VCaP (cell line): ENCODE measurements around the gene PNMA8C.
"Not testable (repeated sequence)": the region's sequence is repeated elsewhere in the genome, so short reads cannot be mapped to it uniquely, and the experiment has no call there.

ENCODE experiments used
- H3K27ac ChIP-seq: fragments of 450-650 bp; 2 replicates; pipeline ENCODE4 v1.5.1; 2017
- TF ChIP-seq, protein P1 (sequence below): fragments of 450-650 bp; conservative IDR thresholded peaks from 2 replicates; pipeline ENCODE4 v1.5.1; 2017; ENCODE audit warnings: mild to moderate bottlenecking, moderate library complexity

PNMA8C gene

DNA sequence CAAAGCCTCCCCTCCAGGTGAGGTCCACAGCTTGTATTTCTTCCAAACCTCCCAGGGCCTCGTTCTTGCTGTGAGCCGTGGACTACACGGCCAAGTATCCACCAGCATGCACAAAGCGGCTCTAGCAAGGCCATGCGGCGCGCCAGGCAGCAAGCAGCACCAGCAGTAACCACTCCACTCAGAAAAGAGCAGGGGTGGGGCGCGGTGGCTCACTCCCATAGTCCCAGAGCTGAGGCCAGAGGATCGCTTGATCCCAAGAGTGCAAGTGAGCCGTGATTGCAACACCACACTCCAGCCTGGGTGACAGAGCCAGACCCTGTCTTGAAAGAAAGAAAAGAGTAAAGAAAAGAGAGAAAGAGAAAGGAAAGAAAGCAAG lies 20.1 kb downstream of the PNMA8C start:
- TF ChIP-seq, protein P1, sequence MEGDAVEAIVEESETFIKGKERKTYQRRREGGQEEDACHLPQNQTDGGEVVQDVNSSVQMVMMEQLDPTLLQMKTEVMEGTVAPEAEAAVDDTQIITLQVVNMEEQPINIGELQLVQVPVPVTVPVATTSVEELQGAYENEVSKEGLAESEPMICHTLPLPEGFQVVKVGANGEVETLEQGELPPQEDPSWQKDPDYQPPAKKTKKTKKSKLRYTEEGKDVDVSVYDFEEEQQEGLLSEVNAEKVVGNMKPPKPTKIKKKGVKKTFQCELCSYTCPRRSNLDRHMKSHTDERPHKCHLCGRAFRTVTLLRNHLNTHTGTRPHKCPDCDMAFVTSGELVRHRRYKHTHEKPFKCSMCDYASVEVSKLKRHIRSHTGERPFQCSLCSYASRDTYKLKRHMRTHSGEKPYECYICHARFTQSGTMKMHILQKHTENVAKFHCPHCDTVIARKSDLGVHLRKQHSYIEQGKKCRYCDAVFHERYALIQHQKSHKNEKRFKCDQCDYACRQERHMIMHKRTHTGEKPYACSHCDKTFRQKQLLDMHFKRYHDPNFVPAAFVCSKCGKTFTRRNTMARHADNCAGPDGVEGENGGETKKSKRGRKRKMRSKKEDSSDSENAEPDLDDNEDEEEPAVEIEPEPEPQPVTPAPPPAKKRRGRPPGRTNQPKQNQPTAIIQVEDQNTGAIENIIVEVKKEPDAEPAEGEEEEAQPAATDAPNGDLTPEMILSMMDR = no peak
- H3K27ac ChIP-seq = no peak overlapping the region

DNA sequence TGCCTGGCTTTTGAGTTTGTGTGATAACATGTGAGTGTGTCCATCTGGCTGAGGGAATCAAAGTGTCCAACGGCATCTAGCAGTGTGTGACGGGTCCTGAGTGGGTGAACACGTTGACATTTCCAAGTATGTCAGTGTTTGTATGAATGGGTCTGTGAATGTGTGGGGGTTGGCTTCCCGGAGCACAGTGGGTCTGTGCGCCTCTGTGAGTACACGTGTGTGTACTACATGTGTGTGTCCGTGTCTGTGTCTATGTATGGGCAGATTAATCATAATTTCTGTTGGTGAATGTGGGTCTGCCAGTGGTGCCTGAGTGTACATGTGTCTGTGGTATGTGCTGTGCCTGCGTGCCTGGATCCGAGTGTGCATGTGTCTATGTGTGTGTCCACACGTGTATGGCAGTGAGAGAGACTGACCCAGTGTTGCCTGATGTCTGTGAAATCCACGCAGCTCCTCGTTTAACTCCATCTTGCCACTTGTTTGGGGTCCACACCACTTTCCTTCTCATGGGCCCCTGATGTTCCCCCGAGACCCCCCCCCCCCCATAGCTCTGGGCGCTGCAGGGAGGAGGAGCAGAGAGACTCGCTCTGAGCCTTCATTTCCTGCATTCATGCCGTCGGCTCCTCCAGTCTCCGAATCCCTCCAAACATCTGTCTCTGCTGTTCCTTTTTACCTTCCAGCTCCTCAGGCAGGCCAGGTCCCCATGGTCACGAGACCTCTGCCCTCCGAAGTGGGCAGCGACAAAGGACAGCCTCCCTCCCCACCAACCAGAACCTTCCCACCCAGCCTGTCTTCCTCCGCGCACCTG lies 20.7 kb downstream of the PNMA8C start:
- no peak overlapping the region for H3K27ac ChIP-seq
- TF ChIP-seq, protein P1 = no peak

DNA sequence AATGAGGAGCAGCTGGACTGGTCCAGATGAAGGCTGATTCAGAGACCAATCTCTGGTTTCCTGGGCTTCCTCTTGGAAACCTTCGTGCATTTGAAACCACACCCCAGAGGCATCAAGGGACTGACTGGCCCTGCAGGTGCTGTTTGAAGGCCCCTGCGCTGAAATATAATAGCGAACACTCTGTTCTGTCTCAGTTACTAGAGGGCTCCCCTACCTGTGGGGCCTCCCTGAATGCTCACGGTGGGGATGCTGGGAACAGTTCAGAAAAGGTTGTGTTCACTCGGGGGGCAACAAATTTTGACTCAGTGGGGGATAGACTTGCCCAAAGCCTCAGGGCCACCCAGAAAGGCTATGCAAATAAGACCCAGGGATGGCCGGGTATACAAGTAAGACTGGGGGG lies 21.8 kb downstream of the PNMA8C start:
- TF ChIP-seq, protein P1 = no peak
- H3K27ac ChIP-seq = no peak overlapping the region

DNA sequence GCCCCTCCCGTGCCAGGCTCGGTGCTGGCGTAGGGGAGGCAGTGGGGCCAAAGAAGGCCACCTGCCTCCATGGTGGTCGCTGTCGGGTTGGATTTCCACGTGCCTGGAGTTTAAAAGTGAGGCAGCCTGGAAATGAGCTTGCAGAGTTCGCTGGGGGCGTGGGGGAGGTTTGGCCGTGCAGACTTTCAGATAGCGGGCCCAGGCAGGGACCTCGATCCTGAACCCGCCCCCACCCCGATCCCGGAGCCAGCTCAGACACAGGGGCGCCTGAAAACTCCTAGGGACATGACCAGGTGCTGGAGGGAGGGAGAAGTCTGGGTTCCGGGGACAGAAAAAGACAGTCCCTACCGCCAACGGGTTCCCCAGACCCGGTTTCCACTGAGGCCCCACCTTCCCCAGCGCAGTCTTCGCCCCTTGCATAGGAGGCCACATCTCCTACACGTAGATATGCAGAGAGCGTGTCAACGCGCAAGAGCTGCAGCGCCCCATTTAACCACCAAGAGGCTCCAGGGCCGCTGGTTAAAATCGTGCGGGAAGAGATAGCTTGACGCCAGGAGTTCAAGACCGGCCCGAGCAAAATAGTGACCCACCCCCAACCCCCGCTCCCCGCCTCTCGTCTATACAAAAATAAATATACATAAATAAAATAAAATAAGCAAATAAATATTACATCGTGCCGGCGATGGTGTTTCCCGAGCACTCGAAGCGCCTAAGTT lies 23.8 kb downstream of the PNMA8C start:
- TF ChIP-seq, protein P1 = no peak; the same call in 1 of the 2 replicates
- no peak overlapping the region for H3K27ac ChIP-seq

DNA sequence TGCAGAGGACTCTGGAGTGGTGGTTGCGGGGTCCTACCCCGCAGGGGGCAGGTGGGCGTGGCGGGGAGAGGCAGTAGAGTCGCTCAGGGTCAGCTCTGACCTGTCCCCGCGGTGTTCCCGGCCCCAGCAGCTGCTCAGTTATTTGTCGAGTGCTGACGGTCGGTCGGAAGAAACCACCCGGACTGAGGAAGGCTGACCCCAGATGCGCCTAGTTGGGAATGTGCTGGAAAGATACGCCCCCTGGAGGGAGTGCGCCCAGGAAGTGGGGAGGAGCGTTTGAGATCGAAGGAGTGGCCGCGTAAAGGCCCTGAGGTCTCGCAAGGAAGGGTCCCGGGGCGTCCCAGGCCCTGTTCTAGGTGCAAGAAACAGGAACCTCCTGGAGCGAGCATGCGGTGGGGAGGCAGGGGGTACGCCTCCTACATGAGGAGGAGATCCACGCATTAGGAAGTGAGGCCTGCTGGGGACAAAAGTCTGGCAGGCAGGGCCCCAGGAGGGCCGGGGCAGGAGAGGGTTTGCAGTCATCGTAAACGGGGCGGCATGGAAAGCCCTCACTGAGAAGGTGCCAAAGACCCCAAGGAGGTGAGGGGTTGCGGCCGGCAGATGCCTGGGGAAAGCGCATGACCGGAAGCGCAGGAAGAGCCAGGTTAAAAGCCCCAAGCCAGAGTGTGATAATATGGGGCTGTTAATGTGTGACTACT lies 24.5 kb downstream of the PNMA8C start:
- no peak overlapping the region for H3K27ac ChIP-seq
- TF ChIP-seq, protein P1 = no peak

DNA sequence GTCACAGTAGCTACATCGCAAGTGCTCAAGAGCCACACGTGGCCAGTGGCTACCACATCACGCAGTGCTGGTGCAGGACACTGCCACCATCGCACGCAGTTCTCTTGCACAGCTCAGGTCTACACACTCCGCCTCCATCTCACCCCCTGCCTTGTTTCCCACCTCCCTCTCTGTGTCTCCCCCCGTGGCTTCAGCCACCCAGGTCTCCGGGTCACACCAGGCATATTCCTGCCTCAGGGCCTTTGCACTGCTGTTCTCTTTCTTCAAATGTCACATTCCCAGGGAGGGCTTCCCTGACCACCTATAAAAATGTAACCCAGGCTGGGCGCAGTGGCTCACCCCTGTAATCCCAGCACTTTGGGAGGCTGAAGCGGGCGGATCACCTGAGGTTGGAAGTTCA lies 26.0 kb downstream of the PNMA8C start:
- TF ChIP-seq, protein P1 = no peak
- no peak overlapping the region for H3K27ac ChIP-seq

DNA sequence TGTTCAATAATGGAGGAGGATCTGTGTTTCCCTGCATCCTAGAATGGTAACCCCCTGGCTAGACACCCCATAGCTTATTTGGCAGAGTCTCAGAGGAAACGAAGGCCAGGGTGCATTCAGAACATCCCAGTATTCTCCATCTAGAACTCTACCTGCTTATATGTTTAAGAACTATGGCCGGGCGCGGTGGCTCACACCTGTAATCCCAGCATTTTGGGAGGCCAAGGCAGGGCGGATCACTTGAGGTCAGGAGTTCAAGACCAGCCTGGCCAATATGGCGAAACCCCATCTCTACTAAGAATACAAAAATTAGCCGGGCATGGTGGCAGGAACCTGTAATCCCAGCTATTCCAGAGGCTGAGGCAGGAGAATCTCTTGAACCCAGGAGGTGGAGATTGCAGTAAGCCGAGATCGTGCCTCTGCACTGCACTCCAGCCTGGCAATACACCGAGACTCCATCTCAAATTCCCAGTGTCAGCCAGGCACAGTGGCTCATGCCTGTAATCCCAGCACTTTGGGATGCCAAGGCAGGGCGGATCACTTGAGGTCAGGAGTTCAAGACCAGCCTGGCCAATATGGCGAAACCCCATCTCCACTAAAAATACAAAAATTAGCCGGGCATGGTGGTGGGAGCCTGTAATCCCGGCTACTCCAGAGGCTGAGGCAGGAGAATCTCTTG lies 30.8 kb downstream of the PNMA8C start:
- H3K27ac ChIP-seq = not testable (repeated sequence)
